Neural cell (in vitro differentiated cells): ENCODE results near the gene SH3RF3.

Source experiments
- CTCF ChIP-seq: fragments of 450-650 bp; IDR thresholded peaks from 2 replicates; pipeline ENCODE4 v1.5.1; 2014; ENCODE audit warnings: antibody characterized with exemption, mild to moderate bottlenecking, moderate library complexity; ENCODE audit not compliant: poor library complexity, severe bottlenecking
- EP300 ChIP-seq: fragments of 450-650 bp; conservative IDR thresholded peaks from 2 replicates; pipeline ENCODE4 v1.6.1; 2014; ENCODE audit warnings: antibody characterized with exemption, mild to moderate bottlenecking, moderate library complexity; ENCODE audit not compliant: poor library complexity, severe bottlenecking
- EZH2 ChIP-seq: fragments of 200-600, 300-800 bp; shearing (Covaris generic), sonication (generic); IDR thresholded peaks from 2 replicates; pipeline ENCODE4 v1.6.1; 2014; ENCODE audit warnings: antibody characterized with exemption, low read length, borderline replicate concordance, mild to moderate bottlenecking; ENCODE audit not compliant: insufficient read depth, poor library complexity, severe bottlenecking
- POLR2AphosphoS5 ChIP-seq: IDR thresholded peaks from 2 replicates; pipeline ENCODE4 v1.6.1; 2012
- RAD21 ChIP-seq: fragments of 450-650 bp; conservative IDR thresholded peaks from 2 replicates; pipeline ENCODE4 v1.6.1; 2014; ENCODE audit warnings: antibody characterized with exemption, mild to moderate bottlenecking, moderate library complexity
- REST ChIP-seq: IDR thresholded peaks from 2 replicates; pipeline ENCODE4 v1.6.1; 2012; ENCODE audit warnings: borderline replicate concordance

GRCh38 chr2:109321570-109321969, 192.6 kb downstream of the SH3RF3 start:
- TF ChIP-seq CTCF (no peak), EP300 (no peak), EZH2 (no peak), REST (no peak), RAD21 (no peak), POLR2AphosphoS5 (no peak)
